Measurements from ENCODE around the gene SLC5A2.
"Not testable (repeated sequence)": the region's sequence is repeated elsewhere in the genome, so short reads cannot be mapped to it uniquely, and the experiment has no call there.

Gene SLC5A2

GRCh38 chr16:31517800-31518402 is 35.0 kb downstream of the SLC5A2 start:
- Histone ChIP-seq H3K27me3 (replicated peaks in 2 of 5; ENCODE audit: control insufficient read depth in 4 of 5, insufficient read depth in 5 of 5, low read length in 4 of 5) (no peaks in the 10 kb centered on the region), H3K36me3 (ENCODE audit: control insufficient read depth in 4 of 4, insufficient read depth in 4 of 4, low read length in 3 of 4) (no peaks in the 10 kb centered on the region), H3K4me1 (ENCODE audit: control extremely low read depth in 1 of 4, control insufficient read depth in 4 of 4, insufficient read depth in 4 of 4, low read length in 3 of 4) (no peaks in the 10 kb centered on the region), H3K9me3 (ENCODE audit: control extremely low read depth in 1 of 5, control insufficient read depth in 4 of 5, insufficient read depth in 2 of 5, low read depth in 1 of 5, low read length in 4 of 5) (peaks cover 0 to 2% (median 0%) of the 10 kb centered on the region in 5 experiments), H3K4me3 (ENCODE audit: control insufficient read depth in 1 of 7, extremely low read depth in 1 of 7, insufficient read depth in 4 of 7, low read depth in 2 of 7, low read length in 6 of 7) (no peak overlapping the region), H3K27ac (ENCODE audit: insufficient read depth in 1 of 2, low read depth in 1 of 2, low read length in 2 of 2, poor library complexity in 1 of 2, severe bottlenecking in 2 of 2) (no peak overlapping the region)
- DNase-seq = no peak
- POLR2A ChIA-PET = interaction anchor here (0.6 kb wide), 1 partner anchor 10 kb away, joined by 4 read pairs; no protein-coding TSS in a partner anchor
- CTCF ChIA-PET = no interaction called here
- 100% methylated on average over 1 of the region's 4 CpGs for WGBS (ENCODE audit: insufficient coverage)

- H3K27ac ChIP-seq (ENCODE audit: insufficient read depth in 1 of 2, low read depth in 1 of 2, low read length in 2 of 2, poor library complexity in 1 of 2, severe bottlenecking in 2 of 2) = no peak overlapping the region
- ChIA-PET POLR2A (no interaction called here), CTCF (interaction anchor here (1.2 to 1.5 kb wide), 2 partner anchors 10 to 20 kb away, joined by 3 to 5 read pairs; no protein-coding TSS in a partner anchor)
- H3K27me3 ChIP-seq (replicated peaks in 2 of 5; ENCODE audit: control insufficient read depth in 4 of 5, insufficient read depth in 5 of 5, low read length in 4 of 5) = no peaks in the 10 kb centered on the region
- peaks cover 0 to 2% (median 0%) of the 10 kb centered on the region in 5 experiments for H3K9me3 ChIP-seq (ENCODE audit: control extremely low read depth in 1 of 5, control insufficient read depth in 4 of 5, insufficient read depth in 2 of 5, low read depth in 1 of 5, low read length in 4 of 5)
- WGBS (ENCODE audit: insufficient coverage) = 89% methylated on average over 1 of the region's 2 CpGs
- DNase-seq = no peak
- H3K4me3 ChIP-seq (ENCODE audit: control insufficient read depth in 1 of 7, extremely low read depth in 1 of 7, insufficient read depth in 4 of 7, low read depth in 2 of 7, low read length in 6 of 7) = no peak overlapping the region
- no peaks in the 10 kb centered on the region for H3K36me3 ChIP-seq (ENCODE audit: control insufficient read depth in 4 of 4, insufficient read depth in 4 of 4, low read length in 3 of 4)
- H3K4me1 ChIP-seq (ENCODE audit: control extremely low read depth in 1 of 4, control insufficient read depth in 4 of 4, insufficient read depth in 4 of 4, low read length in 3 of 4) = no peaks in the 10 kb centered on the region
Observed at GRCh38 chr16:31519759-31520431, 37.0 kb downstream of the SLC5A2 start.

- Histone ChIP-seq H3K9me3 (ENCODE audit: control extremely low read depth in 1 of 5, control insufficient read depth in 4 of 5, insufficient read depth in 2 of 5, low read depth in 1 of 5, low read length in 4 of 5) (peaks cover 0 to 2% (median 0%) of the 10 kb centered on the region in 5 experiments), H3K27ac (ENCODE audit: insufficient read depth in 1 of 2, low read depth in 1 of 2, low read length in 2 of 2, poor library complexity in 1 of 2, severe bottlenecking in 2 of 2) (no peak overlapping the region), H3K4me3 (ENCODE audit: control insufficient read depth in 1 of 7, extremely low read depth in 1 of 7, insufficient read depth in 4 of 7, low read depth in 2 of 7, low read length in 6 of 7) (no peak overlapping the region), H3K27me3 (replicated peaks in 2 of 5; ENCODE audit: control insufficient read depth in 4 of 5, insufficient read depth in 5 of 5, low read length in 4 of 5) (no peaks in the 10 kb centered on the region), H3K36me3 (ENCODE audit: control insufficient read depth in 4 of 4, insufficient read depth in 4 of 4, low read length in 3 of 4) (no peaks in the 10 kb centered on the region), H3K4me1 (ENCODE audit: control extremely low read depth in 1 of 4, control insufficient read depth in 4 of 4, insufficient read depth in 4 of 4, low read length in 3 of 4) (no peaks in the 10 kb centered on the region)
- DNase-seq = no peak
- CTCF ChIA-PET = interaction anchor here (0.9 to 1.1 kb wide), 2 partner anchors 8 to 11 kb away, joined by 3 read pairs; no protein-coding TSS in a partner anchor
- POLR2A ChIA-PET = no interaction called here
- 50% methylated on average over 2 of the region's 3 CpGs for WGBS (ENCODE audit: insufficient coverage)
Observed at GRCh38 chr16:31521368-31521767, 38.4 kb downstream of the SLC5A2 start.

- Histone ChIP-seq H3K4me3 (ENCODE audit: control insufficient read depth in 1 of 7, extremely low read depth in 1 of 7, insufficient read depth in 4 of 7, low read depth in 2 of 7, low read length in 6 of 7) (no peak overlapping the region), H3K27me3 (replicated peaks in 2 of 5; ENCODE audit: control insufficient read depth in 4 of 5, insufficient read depth in 5 of 5, low read length in 4 of 5) (no peaks in the 10 kb centered on the region), H3K36me3 (ENCODE audit: control insufficient read depth in 4 of 4, insufficient read depth in 4 of 4, low read length in 3 of 4) (no peaks in the 10 kb centered on the region), H3K9me3 (ENCODE audit: control extremely low read depth in 1 of 5, control insufficient read depth in 4 of 5, insufficient read depth in 2 of 5, low read depth in 1 of 5, low read length in 4 of 5) (no peaks in the 10 kb centered on the region), H3K27ac (ENCODE audit: insufficient read depth in 1 of 2, low read depth in 1 of 2, low read length in 2 of 2, poor library complexity in 1 of 2, severe bottlenecking in 2 of 2) (no peak overlapping the region), H3K4me1 (ENCODE audit: control extremely low read depth in 1 of 4, control insufficient read depth in 4 of 4, insufficient read depth in 4 of 4, low read length in 3 of 4) (no peaks in the 10 kb centered on the region)
- POLR2A ChIA-PET = no interaction called here
- CTCF ChIA-PET = interaction anchor here (0.9 to 1.1 kb wide), 2 partner anchors 7 to 12 kb away, joined by 3 read pairs; no protein-coding TSS in a partner anchor
- WGBS (ENCODE audit: insufficient coverage) = 98% methylated on average over 5 of the region's 6 CpGs
- DNase-seq = no peak
Observed at GRCh38 chr16:31522071-31522470, 39.1 kb downstream of the SLC5A2 start.

GRCh38 chr16:31523768-31524167 is 40.8 kb downstream of the SLC5A2 start:
- H3K27me3 ChIP-seq (replicated peaks in 2 of 5; ENCODE audit: control insufficient read depth in 4 of 5, insufficient read depth in 5 of 5, low read length in 4 of 5); H3K4me3 ChIP-seq (ENCODE audit: control insufficient read depth in 1 of 7, extremely low read depth in 1 of 7, insufficient read depth in 4 of 7, low read depth in 2 of 7, low read length in 6 of 7); H3K4me1 ChIP-seq (ENCODE audit: control extremely low read depth in 1 of 4, control insufficient read depth in 4 of 4, insufficient read depth in 4 of 4, low read length in 3 of 4); H3K36me3 ChIP-seq (ENCODE audit: control insufficient read depth in 4 of 4, insufficient read depth in 4 of 4, low read length in 3 of 4); POLR2A ChIA-PET; H3K27ac ChIP-seq (ENCODE audit: insufficient read depth in 1 of 2, low read depth in 1 of 2, low read length in 2 of 2, poor library complexity in 1 of 2, severe bottlenecking in 2 of 2); H3K9me3 ChIP-seq (ENCODE audit: control extremely low read depth in 1 of 5, control insufficient read depth in 4 of 5, insufficient read depth in 2 of 5, low read depth in 1 of 5, low read length in 4 of 5); CTCF ChIA-PET; DNase-seq: not testable (repeated sequence)
- WGBS (ENCODE audit: insufficient coverage) = no CpG with 5 or more reads among the region's 6 CpGs

GRCh38 chr16:31525113-31525512 is 42.2 kb downstream of the SLC5A2 start:
- H3K27me3 ChIP-seq (replicated peaks in 2 of 5; ENCODE audit: control insufficient read depth in 4 of 5, insufficient read depth in 5 of 5, low read length in 4 of 5) = peaks cover 0 to 4% (median 0%) of the 10 kb centered on the region in 5 experiments
- 94% methylated on average over 3 of the region's 3 CpGs for WGBS (ENCODE audit: insufficient coverage)
- H3K36me3 ChIP-seq (ENCODE audit: control insufficient read depth in 4 of 4, insufficient read depth in 4 of 4, low read length in 3 of 4) = no peaks in the 10 kb centered on the region
- H3K4me3 ChIP-seq (ENCODE audit: control insufficient read depth in 1 of 7, extremely low read depth in 1 of 7, insufficient read depth in 4 of 7, low read depth in 2 of 7, low read length in 6 of 7) = no peak overlapping the region
- POLR2A ChIA-PET = no interaction called here
- H3K4me1 ChIP-seq (ENCODE audit: control extremely low read depth in 1 of 4, control insufficient read depth in 4 of 4, insufficient read depth in 4 of 4, low read length in 3 of 4) = peaks cover 0 to 18% (median 9%) of the 10 kb centered on the region in 4 experiments
- no peak for DNase-seq
- H3K27ac ChIP-seq (ENCODE audit: insufficient read depth in 1 of 2, low read depth in 1 of 2, low read length in 2 of 2, poor library complexity in 1 of 2, severe bottlenecking in 2 of 2) = no peak overlapping the region
- no peaks in the 10 kb centered on the region for H3K9me3 ChIP-seq (ENCODE audit: control extremely low read depth in 1 of 5, control insufficient read depth in 4 of 5, insufficient read depth in 2 of 5, low read depth in 1 of 5, low read length in 4 of 5)
- CTCF ChIA-PET = interaction anchor here (1.5 kb wide), 1 partner anchor 69 kb away, joined by 4 read pairs; no protein-coding TSS in a partner anchor

GRCh38 chr16:31527734-31528274 is 44.9 kb downstream of the SLC5A2 start, which contains the start of gene AHSP:
Gene AHSP (plus strand): TSS chr16:31527900. CDS start chr16:31528140, 240 bp downstream.
- Histone ChIP-seq H3K9me3 (ENCODE audit: control extremely low read depth in 1 of 5, control insufficient read depth in 4 of 5, insufficient read depth in 2 of 5, low read depth in 1 of 5, low read length in 4 of 5) (no peaks in the 10 kb centered on the region), H3K27me3 (replicated peaks in 2 of 5; ENCODE audit: control insufficient read depth in 4 of 5, insufficient read depth in 5 of 5, low read length in 4 of 5) (peaks cover 0 to 4% (median 0%) of the 10 kb centered on the region in 5 experiments), H3K27ac (ENCODE audit: insufficient read depth in 1 of 2, low read depth in 1 of 2, low read length in 2 of 2, poor library complexity in 1 of 2, severe bottlenecking in 2 of 2) (no peak within 1 kb of the TSS), H3K4me1 (ENCODE audit: control extremely low read depth in 1 of 4, control insufficient read depth in 4 of 4, insufficient read depth in 4 of 4, low read length in 3 of 4) (peaks cover 0 to 18% (median 9%) of the 10 kb centered on the region in 4 experiments), H3K36me3 (ENCODE audit: control insufficient read depth in 4 of 4, insufficient read depth in 4 of 4, low read length in 3 of 4) (no peaks in the 10 kb centered on the region), H3K4me3 (ENCODE audit: control insufficient read depth in 1 of 7, extremely low read depth in 1 of 7, insufficient read depth in 4 of 7, low read depth in 2 of 7, low read length in 6 of 7) (no peak within 1 kb of the TSS)
- no peak for DNase-seq
- WGBS (ENCODE audit: insufficient coverage) = 95% methylated on average over 6 of the region's 6 CpGs
- POLR2A ChIA-PET = no interaction called here
- CTCF ChIA-PET = interaction anchor here (1.3 kb wide), 1 partner anchor 14 kb away, joined by 3 read pairs; no protein-coding TSS in a partner anchor
